ENCODE results near the gene FILIP1L.

FILIP1L gene

DNA sequence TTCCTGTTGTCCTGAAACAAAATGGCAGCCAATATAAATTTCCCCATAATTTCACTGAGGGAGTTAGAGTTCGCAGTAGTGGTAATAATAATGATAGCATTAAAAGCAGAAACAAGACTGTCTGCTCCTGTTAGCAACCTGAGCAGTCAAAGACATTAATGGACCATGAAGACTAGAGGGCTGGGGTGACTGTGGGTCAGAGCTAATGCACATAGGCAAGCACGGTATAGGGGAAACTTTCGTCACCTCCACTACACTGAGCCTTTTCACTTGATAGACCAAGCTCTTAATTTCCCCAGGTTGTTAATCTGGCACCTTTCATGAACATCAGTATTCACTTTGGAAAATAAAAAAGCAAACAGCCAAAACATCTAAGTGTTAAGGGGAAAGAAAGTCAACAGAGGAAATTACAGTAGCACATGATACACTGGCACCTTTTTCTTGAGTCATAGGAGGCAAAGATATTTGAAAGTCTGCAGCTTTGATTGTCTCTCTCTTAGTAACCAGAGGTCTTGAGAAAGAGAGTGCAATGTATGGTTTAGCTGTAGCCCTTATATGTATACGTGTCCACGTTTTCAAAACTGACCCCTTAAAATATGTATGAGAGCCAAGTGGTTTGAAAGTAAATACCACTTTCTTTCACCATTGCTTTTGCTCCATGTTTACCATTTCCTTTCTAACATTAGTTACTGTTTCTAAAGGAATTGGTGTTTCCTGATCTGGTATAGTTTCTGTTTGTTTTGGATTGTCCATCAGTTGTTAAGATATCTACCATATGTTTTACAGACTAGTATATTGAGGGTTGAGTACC is 104.8 kb downstream of the FILIP1L start:
- DNase-seq (ENCODE audit: low spot score), result no peak

- no peak for DNase-seq (ENCODE audit: low spot score)
Measured at GRCh38 chr3:100008081-100008698, 106.1 kb downstream of the FILIP1L start.

DNA sequence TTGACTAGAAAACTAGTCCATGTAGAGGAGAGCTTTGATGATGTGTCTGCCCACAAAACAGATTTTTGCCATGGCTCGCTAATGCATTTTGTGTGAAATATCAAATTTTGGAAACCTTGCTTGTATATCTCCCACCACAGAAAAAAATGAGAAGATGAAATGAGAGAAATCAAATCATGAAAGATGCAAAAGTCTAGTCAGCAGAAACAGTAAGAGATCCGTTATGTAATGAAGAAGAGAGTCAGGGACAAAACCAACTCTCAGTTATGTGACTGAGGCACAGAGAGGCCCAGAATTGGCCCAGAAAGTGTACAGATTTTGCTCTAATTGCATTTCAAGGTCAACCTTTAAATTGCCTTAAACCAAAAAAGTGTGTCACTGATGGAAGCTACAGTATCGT is 107.0 kb downstream of the FILIP1L start:
- DNase-seq (ENCODE audit: low spot score), result no peak

DNA sequence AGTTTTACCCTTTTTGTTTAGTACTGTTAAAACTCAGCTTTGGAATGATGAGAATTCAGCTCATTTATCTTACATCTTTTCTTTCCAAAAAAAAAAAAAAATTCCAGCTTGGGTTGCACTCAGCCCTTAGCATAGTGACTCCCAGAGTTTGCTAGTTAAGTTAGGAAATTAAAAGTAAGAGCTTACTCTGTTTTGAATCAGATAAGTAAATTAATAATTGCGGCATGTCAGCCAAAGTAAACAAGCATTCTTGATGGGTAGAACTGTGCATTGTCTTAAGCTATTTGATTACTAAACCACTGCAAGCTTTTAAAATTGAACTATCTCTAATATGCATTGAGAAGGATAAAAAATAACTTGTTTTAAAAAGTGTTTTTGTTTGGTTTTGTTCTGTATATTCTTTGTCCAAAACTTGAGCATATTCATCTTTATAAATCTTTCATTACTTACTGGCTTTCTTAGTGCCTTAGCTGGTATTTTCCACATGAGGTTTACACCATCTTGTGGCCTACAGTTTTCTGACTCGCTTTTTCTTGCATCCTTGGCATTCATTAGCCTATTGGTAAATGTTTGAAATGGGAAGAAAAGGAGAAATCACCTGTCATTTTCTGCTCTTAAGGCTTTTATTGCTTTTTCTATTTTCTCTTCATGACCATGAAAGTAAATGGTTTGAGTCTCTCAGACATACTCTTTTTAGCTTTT is 107.6 kb downstream of the FILIP1L start:
- DNase-seq (ENCODE audit: low spot score), result no peak

DNA sequence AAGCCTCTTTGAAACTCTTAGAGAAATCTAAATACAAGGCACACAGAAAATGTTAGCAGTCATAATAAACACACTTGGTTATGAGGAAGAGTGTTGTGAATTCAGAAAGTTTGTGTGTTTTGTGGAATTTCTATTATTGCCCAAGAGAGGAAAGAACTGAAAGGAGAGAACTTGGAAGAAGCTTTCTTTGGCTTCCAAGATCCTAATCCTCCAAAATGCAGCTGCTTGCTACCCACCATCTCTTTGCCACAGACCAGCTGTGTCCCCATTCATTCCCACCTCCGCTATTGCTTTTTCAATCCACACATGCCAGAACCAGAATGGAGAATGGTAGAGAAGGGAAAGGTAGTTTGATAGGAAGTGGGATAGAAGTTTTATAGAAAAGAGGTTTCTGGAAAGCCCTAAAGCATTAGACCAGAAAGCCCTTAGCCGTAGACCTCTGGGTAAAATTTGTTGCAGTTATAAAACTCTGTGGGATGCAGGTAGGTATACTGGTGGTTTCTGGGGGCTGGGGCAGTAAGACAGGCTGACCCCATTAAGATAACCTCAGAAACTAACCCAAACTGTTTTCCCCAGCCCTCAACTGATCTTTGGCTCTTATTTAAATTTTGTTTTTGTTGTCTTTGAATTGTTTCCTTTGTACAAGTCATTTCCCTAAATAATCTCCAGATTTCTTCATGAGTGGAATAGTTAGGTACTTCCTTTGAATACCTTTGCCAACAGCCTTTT is 108.5 kb downstream of the FILIP1L start:
- DNase-seq (ENCODE audit: low spot score), result no peak

- DNase-seq (ENCODE audit: low spot score), result no peak
Measured at GRCh38 chr3:100004931-100005330, 109.4 kb downstream of the FILIP1L start.

DNA sequence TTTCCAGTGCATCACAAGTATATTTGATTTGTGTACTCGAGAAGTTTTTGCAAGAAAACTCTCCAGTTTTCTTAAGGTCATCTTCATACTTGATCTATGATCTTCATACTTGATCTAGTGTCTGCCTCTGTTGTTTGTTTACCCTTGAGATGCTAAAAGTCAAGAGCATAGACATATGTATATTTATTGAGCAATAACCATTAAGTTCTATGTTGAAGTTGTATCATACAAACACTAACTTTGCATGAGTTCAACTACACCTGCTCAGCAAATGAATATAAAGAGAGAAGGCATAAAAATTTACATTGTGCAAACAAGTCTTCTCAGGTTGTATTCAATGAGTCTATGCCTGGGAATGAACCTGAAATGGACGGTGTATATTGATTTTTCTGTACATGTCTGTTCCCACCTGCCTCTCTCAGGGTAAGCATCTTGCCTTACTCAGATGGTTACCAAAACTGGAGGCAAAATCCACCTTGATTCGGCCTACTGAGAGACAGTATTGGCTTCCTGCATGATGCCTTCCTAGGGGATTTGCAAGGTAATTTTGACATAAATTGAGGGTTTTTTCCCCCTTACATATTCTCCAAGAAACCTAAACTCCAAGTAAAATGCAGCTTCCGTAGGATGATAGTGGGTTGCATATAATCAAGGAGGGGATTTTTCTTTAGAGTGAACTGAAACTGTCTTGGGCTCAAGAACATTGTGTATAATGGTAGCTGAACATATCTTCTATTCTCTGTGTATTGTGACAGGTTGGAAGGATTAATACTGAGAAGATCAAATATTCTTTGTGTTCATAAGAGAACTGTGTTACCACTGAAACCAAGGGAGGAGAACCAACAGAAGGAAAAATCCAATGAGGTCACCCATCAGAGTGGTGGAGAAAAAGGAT is 110.4 kb downstream of the FILIP1L start:
- no peak for DNase-seq (ENCODE audit: low spot score)

DNA sequence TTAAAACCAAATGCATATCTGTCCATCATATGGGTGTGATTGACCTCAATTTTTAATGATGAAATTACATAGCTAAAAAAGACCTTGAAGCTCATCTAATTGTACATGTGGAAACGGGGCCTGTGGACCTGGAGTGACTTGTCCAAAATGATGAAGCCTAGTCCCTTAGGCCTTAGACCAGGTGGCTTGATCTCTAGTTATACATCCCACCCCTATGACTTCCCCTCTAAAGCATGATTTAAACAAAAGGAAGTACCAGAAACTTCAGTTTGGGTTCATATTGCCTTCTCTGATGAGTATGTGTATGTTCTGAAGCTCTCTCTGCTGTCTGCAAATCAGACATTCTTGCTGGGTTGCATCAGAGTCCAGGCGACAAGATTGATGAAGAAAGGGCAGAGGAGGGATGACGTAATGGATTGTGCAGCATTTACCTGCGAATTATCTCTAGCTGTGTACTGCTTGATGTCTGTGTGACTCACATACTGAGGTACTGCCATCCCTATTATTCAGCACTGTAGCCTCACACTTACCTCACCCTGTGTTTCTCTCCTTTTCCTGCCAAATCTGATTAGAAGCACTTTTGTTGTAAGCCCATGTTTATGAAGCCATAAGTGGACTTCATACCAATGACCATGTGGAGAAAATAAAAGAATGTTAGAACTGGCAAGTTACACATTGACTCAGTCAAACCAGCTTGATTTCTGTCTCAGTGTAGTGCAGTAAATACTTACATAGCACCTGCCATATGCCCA is 111.5 kb downstream of the FILIP1L start:
- DNase-seq (ENCODE audit: low spot score), result no peak

- DNase-seq (ENCODE audit: low spot score), result no peak
Measured at GRCh38 chr3:100001526-100002270, 112.6 kb downstream of the FILIP1L start.

DNA sequence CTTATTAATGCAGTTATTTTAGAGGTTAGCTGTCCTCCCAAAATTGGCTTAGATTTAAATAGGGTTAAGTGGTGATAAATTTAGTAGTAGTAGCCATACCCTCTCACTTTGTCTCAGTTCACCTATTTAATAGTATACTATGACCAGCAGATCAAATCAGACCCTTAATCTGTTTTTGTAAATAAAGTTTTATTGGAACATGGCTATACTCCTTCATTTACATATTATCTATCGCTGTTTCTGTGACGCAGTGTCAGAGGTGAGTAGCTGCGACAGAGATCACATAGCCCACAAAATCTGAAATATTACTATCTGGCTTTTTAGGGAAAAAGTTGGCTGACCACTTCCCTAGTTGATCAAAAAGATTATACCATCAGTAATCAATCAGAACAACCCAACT is 113.2 kb downstream of the FILIP1L start:
- DNase-seq (ENCODE audit: low spot score), result no peak

DNA sequence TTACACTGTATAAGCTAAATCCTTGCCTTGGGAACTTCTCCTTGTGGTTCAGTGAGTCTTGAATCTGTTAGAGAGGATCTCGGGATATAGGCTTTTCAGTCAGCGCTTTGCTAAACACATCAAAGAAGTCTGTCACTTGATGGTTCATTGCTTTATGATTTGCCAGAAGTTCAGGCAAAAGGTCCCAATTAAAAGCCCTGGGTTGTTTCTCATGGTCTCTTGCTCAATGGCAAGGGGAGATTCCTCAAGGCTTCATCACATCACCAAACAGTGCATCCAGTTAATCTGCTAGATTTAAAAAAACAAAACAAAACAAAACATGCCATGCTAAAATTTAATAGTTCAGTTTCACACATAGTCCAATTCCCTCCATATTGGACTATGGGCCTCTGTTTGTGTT is 114.8 kb downstream of the FILIP1L start:
- DNase-seq (ENCODE audit: low spot score), result no peak

DNA sequence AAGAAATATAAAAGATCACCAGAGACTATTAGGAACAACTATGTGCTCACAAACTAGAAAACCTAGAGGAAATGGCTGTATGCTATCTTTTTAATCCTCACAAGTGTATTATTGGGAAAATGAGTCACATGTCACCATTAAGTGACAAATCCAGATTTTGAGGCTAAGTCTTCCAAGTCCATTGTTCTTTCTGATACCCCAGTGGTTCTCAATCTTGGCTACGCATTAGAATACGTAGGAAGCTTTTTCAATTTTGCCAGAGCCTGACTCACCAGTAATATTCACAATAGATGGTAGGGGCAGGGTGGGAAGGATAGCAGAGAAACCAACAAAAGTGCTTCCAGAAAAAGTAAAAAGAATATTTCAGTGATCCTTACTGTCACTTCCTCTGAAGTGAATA is 117.0 kb downstream of the FILIP1L start:
- no peak for DNase-seq (ENCODE audit: low spot score)

- no peak for DNase-seq (ENCODE audit: low spot score)
Measured at GRCh38 chr3:99990179-99990578, 124.1 kb downstream of the FILIP1L start.

GRCh38 chr3:99984668-99985067 is 129.6 kb downstream of the FILIP1L start:
- DNase-seq (ENCODE audit: low spot score), result no peak

GRCh38 chr3:99984139-99984538 is 130.2 kb downstream of the FILIP1L start:
- no peak for DNase-seq (ENCODE audit: low spot score)

DNA sequence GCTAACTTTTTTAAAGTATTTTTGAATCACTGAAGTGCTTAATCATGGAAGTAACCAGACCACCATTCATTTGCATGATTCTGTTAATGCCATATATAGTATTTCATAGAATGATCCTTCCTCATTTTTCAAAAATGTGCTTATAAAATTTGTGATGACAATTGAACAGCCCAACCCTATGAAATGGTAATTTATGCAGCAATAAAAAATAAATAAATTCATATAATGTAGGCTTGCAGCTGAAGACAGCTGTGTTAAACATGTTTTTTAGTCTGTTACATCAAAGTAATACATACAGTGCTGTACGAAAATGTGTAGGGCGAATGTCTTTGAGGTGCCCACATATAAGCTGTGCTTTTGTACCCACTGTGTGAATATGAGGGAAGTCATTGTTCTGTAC is 131.7 kb downstream of the FILIP1L start:
- no peak for DNase-seq (ENCODE audit: low spot score)

- no peak for DNase-seq (ENCODE audit: low spot score)
Measured at GRCh38 chr3:99981138-99981537, 133.2 kb downstream of the FILIP1L start.

- no peak for DNase-seq (ENCODE audit: low spot score)
Measured at GRCh38 chr3:99980606-99981005, 133.7 kb downstream of the FILIP1L start.

DNA sequence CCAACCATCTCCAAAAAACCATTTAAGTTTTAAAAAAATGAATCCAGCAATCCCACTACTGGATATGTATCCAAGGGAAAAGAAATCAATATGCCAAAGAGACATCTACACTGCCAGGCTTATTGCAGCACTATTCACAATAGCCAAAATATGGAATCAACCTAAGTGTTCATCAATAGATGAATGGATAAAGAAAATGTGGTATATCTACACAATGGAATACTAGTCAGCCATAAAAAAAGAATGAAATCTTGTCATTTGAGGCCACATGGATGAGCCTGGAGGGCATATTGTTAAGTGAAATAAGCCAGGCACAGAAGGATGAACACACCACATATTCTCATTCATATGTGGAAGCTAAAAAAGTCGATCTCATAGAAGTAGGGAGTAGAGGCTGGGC is 136.1 kb downstream of the FILIP1L start:
- DNase-seq (ENCODE audit: low spot score), result no peak

DNA sequence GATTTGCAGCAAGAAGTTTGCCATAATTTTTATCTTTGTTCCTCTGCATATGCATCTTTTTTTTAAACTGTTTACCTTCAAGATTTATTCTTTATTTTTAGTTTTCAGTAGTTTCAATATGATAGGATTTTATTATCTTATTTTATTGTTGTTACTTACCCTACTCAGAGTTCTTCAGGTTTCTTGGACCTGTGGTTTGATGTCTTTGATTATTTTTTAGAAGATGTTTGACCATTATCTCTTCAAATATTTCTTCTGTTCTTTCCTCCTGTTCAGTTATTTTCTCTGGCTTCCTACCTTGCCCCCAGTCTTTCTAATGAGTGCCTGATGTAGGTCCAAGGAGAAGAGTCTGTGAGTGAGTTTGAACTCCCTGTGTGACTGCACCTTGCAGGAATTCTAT is 137.7 kb downstream of the FILIP1L start:
- DNase-seq (ENCODE audit: low spot score), result no peak
